AG10803 (cell line): Measurements from ENCODE around the gene ITPR2.

ENCODE experiments used
- DNase-seq: peaks from one replicate; pipeline ENCODE4 v3.0.0; 2010; ENCODE audit warnings: low read depth
- H3K4me3 ChIP-seq: 2 replicates; pipeline ENCODE4 v1.5.1; 2011; ENCODE audit warnings: mild to moderate bottlenecking, low read length, control low read depth
- CTCF ChIP-seq: conservative IDR thresholded peaks from 2 replicates; pipeline ENCODE4 v1.5.1; 2011; ENCODE audit warnings: mild to moderate bottlenecking, low read length, control low read depth, inconsistent platforms

ITPR2 gene

GRCh38 chr12:26360062-26360461 lies 472.9 kb downstream of the ITPR2 start:
- TF ChIP-seq CTCF: no peak
- no peak overlapping the region for H3K4me3 ChIP-seq
- no peak for DNase-seq

DNA sequence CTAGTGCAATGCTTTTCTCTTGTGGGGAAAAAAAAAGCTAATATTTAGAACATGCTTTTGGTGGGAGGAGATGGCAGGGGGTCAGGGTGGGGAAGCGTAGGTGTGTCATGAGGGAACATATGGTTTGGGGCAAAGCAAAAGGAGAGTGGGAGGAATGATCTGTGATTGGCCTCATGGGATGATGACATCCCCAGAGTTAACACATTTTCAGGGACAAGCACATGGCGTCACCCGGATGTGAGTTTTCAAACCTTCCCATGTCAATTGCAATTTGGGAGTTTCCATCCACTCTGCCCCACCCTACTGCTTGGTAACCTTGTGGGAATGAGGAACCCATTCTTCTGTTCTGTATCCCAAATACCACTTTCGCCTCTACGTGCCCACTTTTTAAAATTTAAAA lies 473.4 kb downstream of the ITPR2 start:
- no peak overlapping the region for H3K4me3 ChIP-seq
- DNase-seq: no peak
- no peak for TF ChIP-seq CTCF

- H3K4me3 ChIP-seq: no peak overlapping the region
- no peak for DNase-seq
- no peak for TF ChIP-seq CTCF
Observed at GRCh38 chr12:26358651-26359050, 474.3 kb downstream of the ITPR2 start.

DNA sequence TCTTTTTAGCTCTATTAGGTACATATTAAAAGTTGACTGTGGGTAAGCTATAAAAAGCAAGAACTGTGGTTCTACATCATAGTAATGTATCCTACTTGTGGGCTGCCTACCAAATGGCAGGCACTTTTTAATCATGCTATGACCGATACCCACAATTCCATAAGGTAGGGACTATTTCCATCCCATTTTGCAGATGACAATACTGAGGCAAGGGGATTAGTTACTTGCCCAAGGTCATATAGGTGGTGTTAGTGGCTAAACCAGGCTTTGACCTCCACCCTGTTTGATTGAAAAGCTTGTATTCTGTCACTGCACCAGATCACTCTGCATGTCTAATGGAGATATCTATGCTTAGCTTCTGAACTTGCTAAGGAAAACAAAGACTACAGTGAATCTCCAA lies 485.7 kb downstream of the ITPR2 start:
- H3K4me3 ChIP-seq: no peak overlapping the region
- no peak for DNase-seq
- TF ChIP-seq CTCF: no peak

GRCh38 chr12:26346736-26347135 lies 486.3 kb downstream of the ITPR2 start:
- DNase-seq: no peak
- no peak for TF ChIP-seq CTCF
- H3K4me3 ChIP-seq: no peak overlapping the region

DNA sequence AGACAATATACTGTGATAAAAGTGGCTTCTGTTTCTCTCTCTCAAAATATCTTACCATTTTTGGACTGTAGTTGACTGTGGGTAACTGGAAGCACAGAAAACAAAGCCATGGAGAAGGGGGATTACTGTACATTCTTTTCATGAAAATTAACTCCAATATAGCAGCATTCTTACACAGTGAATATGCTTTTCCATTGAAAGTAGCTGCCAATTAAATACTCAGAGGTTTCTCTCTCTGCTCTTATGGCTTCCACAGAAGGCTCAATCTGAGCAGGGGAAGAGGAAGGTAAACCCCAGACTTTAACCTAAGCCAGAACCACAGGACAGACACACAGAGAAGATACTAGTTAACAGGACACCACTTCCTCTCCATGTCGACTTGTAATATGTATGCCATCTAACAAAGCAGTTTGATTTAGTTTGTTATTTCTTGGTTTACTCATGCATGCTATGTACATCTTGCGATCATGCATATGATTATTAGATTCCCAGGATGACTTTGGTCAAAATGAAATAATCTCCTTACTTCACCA lies 487.5 kb downstream of the ITPR2 start:
- TF ChIP-seq CTCF: no peak
- H3K4me3 ChIP-seq: no peak overlapping the region
- DNase-seq: no peak

DNA sequence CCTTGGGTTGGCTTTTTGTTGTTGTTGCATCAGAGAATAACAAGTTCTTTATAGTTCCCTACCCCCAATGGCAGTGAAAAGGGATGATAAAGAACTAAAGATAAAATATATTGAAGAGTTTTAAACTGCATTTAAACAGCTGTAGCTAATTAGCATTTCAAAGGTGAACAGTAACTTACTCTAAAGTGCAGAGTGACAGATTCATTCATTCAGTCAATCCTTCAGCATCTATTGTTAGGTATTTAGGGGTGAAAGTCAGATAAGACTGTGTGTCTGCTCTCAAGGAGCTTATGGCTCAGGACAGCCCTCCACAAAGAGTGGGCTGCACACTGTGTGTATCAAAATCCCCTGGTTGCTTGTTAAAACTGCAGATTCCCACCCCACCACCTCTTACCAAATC lies 491.5 kb downstream of the ITPR2 start:
- no peak overlapping the region for H3K4me3 ChIP-seq
- TF ChIP-seq CTCF: no peak
- no peak for DNase-seq
